GM10248 (cell line): ENCODE results near the gene LILRB5.
"Not testable (repeated sequence)": the region's sequence is repeated elsewhere in the genome, so short reads cannot be mapped to it uniquely, and the experiment has no call there.

Experiments used
- CTCF ChIA-PET: fragments of 300-600 bp; sonication (Branson Sonifier 250); formaldehyde crosslinking; extraction: SDS; loops from one replicate; lab custom pipeline; 2021; ENCODE audit warnings: antibody characterized with exemption; lab: Yijun Ruan, JAX
- POLR2A ChIA-PET: fragments of 350-650 bp; sonication (Branson Sonifier 250); formaldehyde crosslinking; extraction: SDS; loops from one replicate; lab custom pipeline; 2020; ENCODE audit warnings: antibody characterized with exemption; lab: Yijun Ruan, JAX
- DNase-seq: peaks from one replicate; pipeline ENCODE4 v3.0.0; 2012; ENCODE audit errors: extremely low spot score
- CTCF ChIP-seq: IDR thresholded peaks from 2 replicates; pipeline ENCODE4 v1.5.1; 2012; ENCODE audit warnings: mild to moderate bottlenecking, low read depth; ENCODE audit errors: extremely low read depth, missing control alignments, control extremely low read depth

LILRB5 gene

GRCh38 chr19:54252243-54252642 lies 4.8 kb downstream of the LILRB5 start:
- no peak for DNase-seq
- TF ChIP-seq CTCF = no peak
- ChIA-PET POLR2A (no interaction called here), CTCF (interaction anchor here (1.0 kb wide), 1 partner anchor 14 kb away, joined by 4 read pairs; no protein-coding TSS in a partner anchor)

- no peak for DNase-seq
- CTCF ChIA-PET = interaction anchor here (1.9 kb wide), 1 partner anchor 17 kb away, joined by 7 read pairs; no protein-coding TSS in a partner anchor
- POLR2A ChIA-PET = no interaction called here
- no peak for TF ChIP-seq CTCF
These were observed 9.0 kb downstream of the LILRB5 start for GRCh38 chr19:54248016-54248601.

GRCh38 chr19:54247106-54247930 lies 9.8 kb downstream of the LILRB5 start:
- CTCF ChIA-PET = interaction anchor here (0.9 to 1.9 kb wide), 2 partner anchors 16 to 18 kb away, joined by 4 to 7 read pairs; no protein-coding TSS in a partner anchor
- no peak for DNase-seq
- POLR2A ChIA-PET = no interaction called here
- TF ChIP-seq CTCF = no peak

- DNase-seq = no peak
- TF ChIP-seq CTCF = no peak
- POLR2A ChIA-PET = no interaction called here
- CTCF ChIA-PET = no interaction called here
These were observed 11.1 kb downstream of the LILRB5 start for GRCh38 chr19:54245936-54246335.

GRCh38 chr19:54243809-54244208 lies 13.3 kb downstream of the LILRB5 start:
- CTCF ChIA-PET, POLR2A ChIA-PET, DNase-seq: not testable (repeated sequence)

GRCh38 chr19:54242646-54243045 lies 14.4 kb downstream of the LILRB5 start, which contains the start of gene LILRA6:
Gene LILRA6, minus strand, starts transcription at chr19:54242790.
- CTCF ChIA-PET, DNase-seq, POLR2A ChIA-PET: not testable (repeated sequence)

- POLR2A ChIA-PET, DNase-seq, CTCF ChIA-PET: not testable (repeated sequence)
These were observed 14.8 kb downstream of the LILRB5 start for GRCh38 chr19:54242234-54242633.

- POLR2A ChIA-PET, CTCF ChIA-PET, DNase-seq: not testable (repeated sequence)
These were observed 16.4 kb downstream of the LILRB5 start for GRCh38 chr19:54240372-54241336.

- CTCF ChIA-PET, POLR2A ChIA-PET, DNase-seq: not testable (repeated sequence)
These were observed 17.3 kb downstream of the LILRB5 start for GRCh38 chr19:54239491-54240371.
